Smooth muscle cell (in vitro differentiated cells): Measurements from ENCODE around the gene FATE1. TPM values are rescaled to one million over a fixed set of nuclear protein-coding genes. Genes with fewer than 3 reads are reported as not detected.

ENCODE experiments used
- DNase-seq: peaks from one replicate; lab custom pipeline; 2025; ENCODE audit not compliant: unreplicated experiment; lab: John Stamatoyannopoulos, UW
- H2AFZ ChIP-seq: fragments of 200-600 bp; sonication (generic); 2 replicates; pipeline ENCODE4 v1.6.0; 2016; ENCODE audit warnings: antibody characterized with exemption, low read depth, mild to moderate bottlenecking
- H3F3A ChIP-seq: fragments of 200-600 bp; sonication (generic); 2 replicates; pipeline ENCODE4 v1.6.0; 2017; ENCODE audit warnings: antibody characterized with exemption, low read depth
- H3K27ac ChIP-seq: fragments of 200-600 bp; sonication (generic); 2 replicates; pipeline ENCODE4 v1.5.1; 2016; ENCODE audit warnings: low read depth, mild to moderate bottlenecking
- H3K27me3 ChIP-seq: fragments of 200-600 bp; sonication (generic); 2 replicates; pipeline ENCODE4 v1.6.1; 2016; ENCODE audit warnings: low read depth, mild to moderate bottlenecking
- H3K36me3 ChIP-seq: fragments of 200-600 bp; sonication (generic); 2 replicates; pipeline ENCODE4 v1.5.1; 2016; ENCODE audit warnings: low read depth
- H3K4me1 ChIP-seq: fragments of 200-600 bp; sonication (generic); 2 replicates; pipeline ENCODE4 v1.5.1; 2016; ENCODE audit warnings: low read depth
- H3K4me2 ChIP-seq: fragments of 200-600 bp; sonication (generic); 2 replicates; pipeline ENCODE4 v1.6.0; 2016; ENCODE audit warnings: mild to moderate bottlenecking
- H3K4me3 ChIP-seq: fragments of 200-600 bp; sonication (generic); 2 replicates; pipeline ENCODE4 v1.5.1; 2016; ENCODE audit warnings: mild to moderate bottlenecking
- H3K79me2 ChIP-seq: fragments of 200-600 bp; sonication (generic); 2 replicates; pipeline ENCODE4 v1.6.0; 2016; ENCODE audit warnings: low read depth, mild to moderate bottlenecking
- H3K9ac ChIP-seq: fragments of 200-600 bp; sonication (generic); 2 replicates; pipeline ENCODE4 v1.6.0; 2016; ENCODE audit warnings: low read depth
- H3K9me3 ChIP-seq: fragments of 200-600 bp; sonication (generic); replicated peaks from 2 replicates; pipeline ENCODE4 v1.5.1; 2016; ENCODE audit warnings: low read depth
- H4K20me1 ChIP-seq: fragments of 200-600 bp; sonication (generic); 2 replicates; pipeline ENCODE4 v1.6.0; 2016; ENCODE audit warnings: low read depth
- CTCF ChIP-seq: fragments of 200-600 bp; sonication (generic); IDR thresholded peaks from 2 replicates; pipeline ENCODE4 v1.5.1; 2017; ENCODE audit warnings: borderline replicate concordance, mild to moderate bottlenecking, antibody characterized with exemption; ENCODE audit not compliant: insufficient read depth, poor library complexity, severe bottlenecking
- WGBS: methylation state at CpG from one replicate; pipeline ENCODE4 v1.1.7; 2016; ENCODE audit warnings: low lambda C conversion rate; 5-methylcytosine and 5-hydroxymethylcytosine counted together
- polyA plus RNA-seq: library from polyadenylated mRNA; unstranded; fragments of >200 nt; fragmentation: Nextera tagmentation; extraction: Ambion mirVana; gene quantifications from 2 replicates; pipeline ENCODE4 v1.2.1, GENCODE V29; 2016
- total RNA-seq: library from RNA; depleted of rRNA; stranded (reverse); fragments of >200 nt; gene quantifications from 2 replicates; pipeline ENCODE4 v1.2.3, GENCODE V29; 2014

The FATE1 gene
- total and polyA plus RNA-seq, 2 experiments from 2014 or later = not detected

- Histone ChIP-seq H4K20me1 (no peaks in the 10 kb centered on the region), H3K27me3 (no peaks in the 10 kb centered on the region), H3K9ac (no peak overlapping the region), H3K4me2 (no peak overlapping the region), H3F3A (no peaks in the 10 kb centered on the region), H3K27ac (no peak overlapping the region), H3K36me3 (no peaks in the 10 kb centered on the region), H3K79me2 (no peaks in the 10 kb centered on the region), H3K4me3 (no peak overlapping the region), H2AFZ (no peak overlapping the region), H3K9me3 (no peaks in the 10 kb centered on the region), H3K4me1 (no peaks in the 10 kb centered on the region)
- 67% methylated on average over 7 of the region's 7 CpGs for WGBS
- no peak for TF ChIP-seq CTCF
- no peak for DNase-seq
These were observed 13.0 kb upstream of the FATE1 start for GRCh38 chrX:151702741-151703340.

- Histone ChIP-seq H3K4me1 (no peaks in the 10 kb centered on the region), H3K4me3 (no peak overlapping the region), H3K9me3 (no peaks in the 10 kb centered on the region), H3K9ac (no peak overlapping the region), H3K36me3 (no peaks in the 10 kb centered on the region), H3F3A (no peaks in the 10 kb centered on the region), H3K27ac (no peak overlapping the region), H3K27me3 (no peaks in the 10 kb centered on the region), H4K20me1 (no peaks in the 10 kb centered on the region), H3K79me2 (no peaks in the 10 kb centered on the region), H3K4me2 (no peak overlapping the region), H2AFZ (no peak overlapping the region)
- no peak for DNase-seq
- 86% methylated on average over 7 of the region's 7 CpGs for WGBS
- TF ChIP-seq CTCF = no peak
These were observed 12.3 kb upstream of the FATE1 start for GRCh38 chrX:151703487-151703886.

GRCh38 chrX:151704041-151704663 lies 11.7 kb upstream of the FATE1 start:
- no peak overlapping the region for H3K9ac ChIP-seq
- DNase-seq = no peak

More at GRCh38 chrX:151704041-151704663, 11.7 kb upstream of the FATE1 start:
- H2AFZ ChIP-seq = no peak overlapping the region
- no peak overlapping the region for H3K4me2 ChIP-seq
- H3K79me2 ChIP-seq = no peaks in the 10 kb centered on the region
- no peaks in the 10 kb centered on the region for H3K9me3 ChIP-seq
- H3K27ac ChIP-seq = no peak overlapping the region
- no peaks in the 10 kb centered on the region for H3K36me3 ChIP-seq
- H3F3A ChIP-seq = no peaks in the 10 kb centered on the region
- WGBS = 86% methylated on average over 13 of the region's 13 CpGs
- no peak for TF ChIP-seq CTCF
- H3K4me1 ChIP-seq = no peaks in the 10 kb centered on the region
- H3K27me3 ChIP-seq = no peaks in the 10 kb centered on the region
- no peak overlapping the region for H3K4me3 ChIP-seq
- no peaks in the 10 kb centered on the region for H4K20me1 ChIP-seq
